ENCODE measurements around the gene KRT84. TPM values are rescaled to one million over a fixed set of nuclear protein-coding genes. Genes with fewer than 3 reads are reported as not detected.

Gene KRT84
- total RNA-seq, 1 experiment from 2014 or later, result not detected

- no peak for DNase-seq (ENCODE audit: extremely low read depth, low read depth)
These were observed 21.4 kb downstream of the KRT84 start for GRCh38 chr12:52364061-52364460.

DNA sequence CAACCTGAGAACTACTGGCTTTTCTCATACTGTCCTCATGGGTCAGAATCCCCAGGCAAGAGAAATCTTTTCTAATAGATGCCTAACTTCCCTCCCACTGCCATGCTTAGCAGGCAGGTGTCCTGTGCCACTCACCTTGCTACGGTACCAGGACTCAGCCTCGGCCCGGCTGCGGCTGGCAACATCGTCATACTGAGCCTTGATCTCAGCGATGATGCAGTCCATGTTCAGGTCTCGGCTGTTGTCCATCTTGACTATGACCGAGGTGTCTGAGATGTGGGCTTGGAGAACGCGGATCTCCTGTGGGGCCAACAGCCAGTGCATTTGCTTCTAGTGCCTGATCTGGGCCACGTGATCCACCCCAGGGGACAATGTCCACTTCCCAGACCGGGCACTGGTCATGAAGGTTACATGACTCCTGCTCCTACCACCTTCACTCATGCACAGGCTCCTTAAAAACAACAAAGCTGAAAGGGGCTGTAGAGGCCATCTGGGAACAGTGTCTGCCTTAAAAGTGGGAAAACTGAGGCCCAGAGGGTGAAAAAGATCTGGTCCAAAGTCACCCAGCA, 22.3 kb downstream of the KRT84 start:
- no peak for DNase-seq (ENCODE audit: extremely low read depth, low read depth)

GRCh38 chr12:52362118-52362726, 23.2 kb downstream of the KRT84 start:
- DNase-seq (ENCODE audit: extremely low read depth, low read depth), result no peak

GRCh38 chr12:52361553-52361952, 23.9 kb downstream of the KRT84 start:
- no peak for DNase-seq (ENCODE audit: extremely low read depth, low read depth)

DNA sequence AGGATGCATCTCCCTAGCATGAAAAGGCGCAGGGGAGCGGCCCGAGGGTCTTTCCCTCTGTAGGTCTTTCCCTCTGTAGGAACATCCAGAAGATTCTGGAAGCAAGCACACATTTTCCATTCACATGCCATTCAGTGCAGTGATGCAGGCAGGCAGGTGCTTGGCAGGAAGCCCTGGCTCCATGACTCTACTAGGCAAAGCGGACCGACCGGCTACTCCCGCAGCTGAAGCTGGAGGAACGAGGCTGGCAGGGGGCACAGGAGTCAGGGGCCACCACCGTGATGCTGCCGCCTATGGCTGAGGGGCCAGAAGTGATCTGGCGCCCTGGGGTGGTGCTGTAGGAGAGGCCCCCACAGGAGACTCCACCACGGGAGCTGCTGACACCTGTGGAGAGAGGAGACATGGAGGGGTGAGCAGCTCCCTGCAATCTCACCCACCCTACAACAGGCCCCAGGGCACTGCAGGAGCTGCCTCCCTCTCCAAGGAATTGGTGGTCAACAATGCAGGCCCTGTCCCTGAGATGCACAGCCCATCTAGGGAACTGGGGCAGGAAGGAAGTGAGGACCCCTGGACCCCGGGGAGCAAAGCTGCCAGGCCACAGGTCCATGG, 24.7 kb downstream of the KRT84 start:
- no peak for DNase-seq (ENCODE audit: extremely low read depth, low read depth)

DNA sequence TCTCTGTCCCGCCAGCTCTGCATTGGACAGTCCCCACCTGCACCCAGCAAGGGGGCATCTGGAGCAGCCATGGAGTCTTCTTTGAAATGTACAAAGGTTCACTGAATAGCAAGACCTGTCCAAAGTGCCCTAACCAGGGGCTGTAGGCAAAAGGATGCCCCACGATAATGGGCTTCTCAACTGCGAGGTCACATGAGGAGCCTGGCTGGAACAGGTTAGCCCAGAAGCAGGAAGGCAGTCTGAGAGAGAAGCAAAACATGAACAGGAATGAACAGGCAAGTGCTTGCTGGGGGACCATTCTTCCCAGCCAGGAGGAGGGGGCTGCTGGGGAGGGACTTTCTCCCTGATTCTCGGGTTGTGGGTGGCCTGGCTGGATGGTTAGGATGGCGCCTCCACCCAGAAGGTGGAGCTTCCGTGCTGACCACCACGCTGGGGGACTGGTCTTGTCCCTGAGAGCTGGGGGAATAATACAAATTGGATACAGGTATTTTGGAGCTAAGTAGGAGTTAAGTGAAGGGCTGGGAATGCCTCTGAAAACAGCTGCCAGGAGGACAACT, 25.3 kb downstream of the KRT84 start:
- DNase-seq (ENCODE audit: extremely low read depth, low read depth), result no peak

DNA sequence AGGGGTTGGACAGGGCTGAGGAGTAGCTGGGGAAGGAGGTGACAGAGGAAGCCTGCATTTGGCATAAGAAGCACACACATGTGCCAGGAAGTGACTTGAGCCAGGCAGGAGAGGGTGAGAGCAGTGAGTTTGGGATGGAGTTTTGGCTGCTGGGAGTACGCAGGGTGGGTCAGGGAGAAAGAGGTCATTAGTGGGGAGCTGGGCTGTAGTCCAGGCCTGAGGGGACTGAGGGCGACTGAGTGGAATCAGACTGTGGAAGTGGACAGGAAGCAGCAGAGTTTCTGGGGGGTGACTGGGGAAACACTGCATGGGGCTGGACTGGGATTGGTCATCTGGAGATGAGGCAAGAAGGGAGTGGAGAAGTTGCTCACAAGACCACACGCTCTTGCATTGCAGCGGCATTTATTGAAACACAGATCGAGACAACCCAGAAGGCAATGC, 25.8 kb downstream of the KRT84 start:
- DNase-seq (ENCODE audit: extremely low read depth, low read depth), result no peak

- DNase-seq (ENCODE audit: extremely low read depth, low read depth), result no peak
These were observed 26.7 kb downstream of the KRT84 start for GRCh38 chr12:52358575-52359350.

DNA sequence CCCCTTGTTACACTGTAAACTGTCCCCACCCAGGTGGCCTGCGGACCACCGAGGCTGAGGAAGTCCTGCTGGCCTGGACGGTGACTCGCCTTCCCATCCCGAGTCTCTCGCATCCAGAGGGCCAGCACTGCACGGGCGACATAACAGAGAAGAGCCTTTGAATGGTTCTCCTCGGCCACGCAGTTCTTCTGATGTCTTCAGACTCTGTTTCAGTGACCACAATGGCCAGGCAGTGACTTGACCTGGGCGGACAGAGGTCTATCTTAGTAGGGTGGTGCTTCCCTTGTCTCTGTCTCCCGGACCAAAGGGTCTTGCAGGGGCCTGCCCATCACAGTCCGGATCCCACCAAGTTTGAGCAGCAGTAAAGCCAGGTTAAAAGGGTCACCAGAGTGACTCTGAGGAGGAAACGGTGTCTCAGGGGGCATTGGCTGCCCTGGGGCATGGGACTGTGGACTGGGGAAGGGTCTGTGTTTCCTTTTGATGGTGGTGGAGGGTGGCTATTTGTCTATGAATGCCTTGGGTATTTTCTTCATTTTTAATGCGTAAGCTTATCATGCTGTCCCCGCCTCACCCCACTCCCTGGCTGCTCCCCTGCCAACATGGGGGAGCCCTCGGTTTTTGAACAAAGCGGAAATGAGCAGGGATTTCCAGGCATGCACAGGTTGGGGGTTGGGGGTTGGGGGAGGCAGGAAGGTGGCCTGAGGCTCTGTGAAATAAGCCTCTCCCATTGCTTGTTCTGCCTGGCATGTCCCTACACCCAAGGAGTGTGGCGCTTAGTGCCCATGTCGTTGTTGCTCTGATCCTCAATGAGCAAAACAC, 28.5 kb downstream of the KRT84 start:
- no peak for DNase-seq (ENCODE audit: extremely low read depth, low read depth)

DNA sequence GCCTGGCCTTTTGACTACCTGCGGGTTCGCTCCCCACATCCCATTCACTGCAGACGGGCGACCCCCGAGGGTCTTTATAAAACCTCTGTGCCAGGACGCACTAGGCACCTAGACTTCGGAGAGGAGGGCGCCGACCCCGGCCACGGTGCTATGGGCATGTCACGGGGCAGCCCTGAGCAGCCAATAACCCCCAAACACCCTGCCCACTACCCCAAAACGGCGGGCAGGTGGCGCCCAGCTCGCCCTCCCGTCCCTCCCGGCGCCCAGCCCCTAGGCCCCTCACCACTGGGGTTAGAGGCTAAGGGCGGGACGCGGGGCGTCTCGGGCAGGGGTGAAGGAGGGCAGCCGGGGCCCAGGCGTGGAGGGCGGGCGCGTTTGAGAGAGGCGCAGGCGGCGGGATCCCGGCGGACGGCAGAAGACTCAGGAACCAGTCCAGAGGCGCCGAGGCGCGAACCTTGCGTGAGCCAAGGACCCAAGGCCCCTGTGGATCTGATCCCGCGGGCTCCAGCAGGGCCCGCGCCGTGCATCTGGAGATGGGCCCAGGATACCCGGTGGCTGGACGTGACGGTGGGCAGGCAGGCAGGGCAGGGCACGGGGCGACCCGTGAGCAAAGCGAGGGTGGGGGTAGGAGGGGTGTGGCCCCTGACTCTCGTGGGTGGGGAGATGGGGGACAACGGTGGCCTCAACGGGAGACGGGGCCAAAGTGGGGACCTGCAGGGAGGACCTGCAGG, 29.3 kb downstream of the KRT84 start:
- DNase-seq (ENCODE audit: extremely low read depth, low read depth), result no peak

GRCh38 chr12:52355176-52355575, 30.3 kb downstream of the KRT84 start:
- no peak for DNase-seq (ENCODE audit: extremely low read depth, low read depth)

- DNase-seq (ENCODE audit: extremely low read depth, low read depth), result no peak
These were observed 31.3 kb downstream of the KRT84 start for GRCh38 chr12:52354200-52354599.

DNA sequence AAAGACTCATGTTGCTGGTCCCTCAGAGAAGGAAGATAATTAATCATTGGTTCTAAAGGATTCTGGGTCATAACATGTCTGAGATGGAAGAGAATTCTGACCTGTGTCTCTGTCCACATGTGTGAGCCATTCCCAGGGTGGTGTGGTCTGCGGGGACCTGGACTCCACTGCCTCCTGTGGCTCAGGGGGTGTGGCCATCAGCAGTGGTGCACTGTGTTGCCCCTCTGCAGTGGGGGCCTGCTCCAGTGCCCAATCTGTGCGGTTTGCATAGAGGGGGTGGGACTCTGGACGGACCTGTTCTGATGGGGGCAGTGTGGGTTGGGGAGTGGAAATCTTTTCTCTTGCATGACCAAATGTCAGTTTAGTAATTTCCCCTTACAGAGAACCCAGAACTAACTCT, 31.7 kb downstream of the KRT84 start:
- no peak for DNase-seq (ENCODE audit: extremely low read depth, low read depth)

GRCh38 chr12:52352951-52353350, 32.5 kb downstream of the KRT84 start:
- no peak for DNase-seq (ENCODE audit: extremely low read depth, low read depth)

GRCh38 chr12:52351196-52352059, 34.0 kb downstream of the KRT84 start:
- DNase-seq (ENCODE audit: extremely low read depth, low read depth), result no peak

- no peak for DNase-seq (ENCODE audit: extremely low read depth, low read depth)
These were observed 34.7 kb downstream of the KRT84 start for GRCh38 chr12:52350786-52351185.

DNA sequence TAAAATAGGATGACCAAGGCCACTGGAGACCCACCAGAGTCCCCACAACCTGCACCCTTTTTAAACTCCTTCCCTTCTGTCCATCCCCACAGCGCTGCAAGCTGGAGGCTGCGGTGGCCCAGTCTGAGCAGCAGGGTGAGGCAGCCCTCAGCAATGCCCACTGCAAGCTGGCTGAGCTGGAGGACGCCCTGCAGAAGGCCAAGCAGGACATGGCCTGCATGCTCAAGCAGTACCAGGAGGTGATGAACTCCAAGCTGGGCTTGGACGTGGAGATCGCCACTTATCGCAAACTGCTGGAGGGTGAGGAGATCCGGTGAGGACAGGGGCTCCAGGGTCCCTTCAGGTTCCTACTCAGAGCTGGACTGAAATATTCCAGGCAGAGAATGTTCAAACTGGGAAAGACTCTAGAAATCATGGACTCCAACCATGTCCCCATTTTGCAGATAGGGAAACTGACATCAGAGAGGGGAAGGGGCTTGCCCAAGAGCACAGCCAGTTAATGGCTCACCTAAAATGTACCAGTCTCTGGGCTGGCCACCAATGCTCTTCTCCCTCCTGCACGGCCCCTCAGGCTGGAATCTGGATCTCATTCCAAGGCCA, 35.3 kb downstream of the KRT84 start:
- DNase-seq (ENCODE audit: extremely low read depth, low read depth), result no peak

GRCh38 chr12:52349196-52349595, 36.3 kb downstream of the KRT84 start:
- no peak for DNase-seq (ENCODE audit: extremely low read depth, low read depth)

All from NCI-H460 (cell line).